ENCODE measurements around the gene ARHGEF40. TPM values are rescaled to one million over a fixed set of nuclear protein-coding genes. Genes with fewer than 3 reads are reported as not detected.

The ARHGEF40 gene
- total RNA-seq (10 to 100 TPM; 37.9 to 71.0 TPM), polyA plus RNA-seq (ENCODE audit: insufficient read length in 2 of 2) (10 to 100 TPM; 83.1 to 98.9 TPM)
- long read RNA-seq, donor 1, full-length matches to known transcripts = 6 of 83 reads
- long read RNA-seq, donor 1, partial matches to known transcripts = 77 of 83 reads
- long read RNA-seq, donor 1, other reads (novel, unspliced or antisense) = 0 of 83 reads
- long read RNA-seq, donor 2, partial matches to known transcripts = 0 of 2 reads
- long read RNA-seq, donor 2, other reads (novel, unspliced or antisense) = 0 of 2 reads
- long read RNA-seq, donor 3, partial matches to known transcripts = 0 of 1 reads
- long read RNA-seq, donor 3, other reads (novel, unspliced or antisense) = 0 of 1 reads
- long read RNA-seq, donor 4, partial matches to known transcripts = 105 of 119 reads
- long read RNA-seq, donor 4, other reads (novel, unspliced or antisense) = 12 of 119 reads

DNA sequence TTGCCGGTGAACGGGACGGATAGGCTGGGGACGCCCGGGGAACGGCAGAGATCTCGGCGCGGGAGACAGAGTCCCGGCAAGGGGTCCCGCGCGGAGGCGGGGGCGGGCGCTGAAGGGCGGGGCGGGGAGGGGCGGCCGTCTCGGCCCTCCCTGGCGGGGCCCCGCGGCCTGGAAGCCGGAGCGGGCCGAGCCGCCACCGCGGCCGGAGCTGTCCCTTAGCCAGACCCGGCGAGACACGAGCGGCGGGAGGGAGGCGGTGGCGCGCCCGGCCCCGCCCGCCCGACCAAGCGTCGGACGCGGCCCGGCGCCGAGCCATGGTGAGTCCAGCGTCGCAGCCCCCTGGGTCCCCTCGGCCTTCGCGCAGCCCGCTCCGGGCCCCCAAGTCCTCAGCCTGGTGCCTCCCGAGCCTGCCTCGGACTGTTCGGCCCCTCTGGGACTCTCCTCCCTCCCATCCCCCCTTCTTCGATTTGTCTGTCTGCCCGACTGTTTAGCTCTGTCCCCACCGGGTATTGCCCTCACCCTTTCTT lies at the start of gene ARHGEF40:
Gene ARHGEF40, plus strand, starts transcription at position 222 of the 527 bp plus-strand sequence. Its CDS starts 93 bp downstream, at position 315.
- Histone ChIP-seq H3K27ac (ENCODE audit: low read depth, low read length) (peak within 1 kb of the TSS; percentile 98), H3K9me3 (ENCODE audit: control insufficient read depth, insufficient read depth, low read length) (no peaks in the 10 kb centered on the region), H3K4me3 (ENCODE audit: low read depth, low read length) (peak within 1 kb of the TSS; percentile 89), H3K36me3 (ENCODE audit: control insufficient read depth, insufficient read depth, low read length) (peaks cover 27% of the 10 kb centered on the region), H3K27me3 (ENCODE audit: control insufficient read depth, insufficient read depth, low read length) (no peaks in the 10 kb centered on the region), H3K4me1 (ENCODE audit: control insufficient read depth, insufficient read depth, low read length) (peaks cover 57% of the 10 kb centered on the region)
- DNase-seq (ENCODE audit: low read depth in 4 of 6, low spot score in 6 of 6) = peak in 3 of 6 donors; percentile 45 to 91 (median 57)
- WGBS (ENCODE audit: insufficient coverage) = under 1% methylated on average over 63 of the region's 63 CpGs

DNA sequence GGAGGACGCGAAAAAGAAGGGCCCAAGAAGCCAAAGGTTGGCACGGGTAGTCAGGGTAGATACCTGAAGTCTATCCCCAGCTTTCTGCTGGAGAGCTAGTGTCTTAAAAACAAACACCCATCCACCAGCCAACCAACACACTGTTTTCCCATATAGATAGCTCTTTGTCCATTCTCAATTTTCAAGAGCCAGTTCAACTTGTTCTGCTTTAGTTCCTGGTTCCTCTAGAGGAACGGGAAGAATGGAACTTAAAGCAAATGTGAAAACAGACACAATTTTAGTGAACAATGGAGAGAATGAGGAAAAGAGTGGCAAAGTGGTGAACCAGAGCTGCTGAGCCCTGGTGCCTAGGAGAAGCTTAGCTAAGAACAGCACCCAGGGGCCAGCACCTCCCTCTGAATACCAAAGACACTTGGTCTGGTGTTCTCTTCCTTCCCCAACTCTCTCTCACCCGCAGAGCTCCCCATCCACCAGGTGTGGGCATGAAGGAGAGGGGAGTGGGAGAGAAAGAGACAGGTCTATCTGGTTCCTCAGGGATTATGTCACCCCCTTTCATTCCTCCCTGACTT lies 49.0 kb upstream of the ARHGEF40 start:
- no peak for DNase-seq (ENCODE audit: low read depth in 4 of 6, low spot score in 6 of 6)
- Histone ChIP-seq H3K4me3 (ENCODE audit: low read depth, low read length) (no peak overlapping the region), H3K36me3 (ENCODE audit: control insufficient read depth, insufficient read depth, low read length) (peaks cover 58% of the 10 kb centered on the region), H3K9me3 (ENCODE audit: control insufficient read depth, insufficient read depth, low read length) (no peaks in the 10 kb centered on the region), H3K27ac (ENCODE audit: low read depth, low read length) (no peak overlapping the region), H3K4me1 (ENCODE audit: control insufficient read depth, insufficient read depth, low read length) (peaks cover 27% of the 10 kb centered on the region), H3K27me3 (ENCODE audit: control insufficient read depth, insufficient read depth, low read length) (no peaks in the 10 kb centered on the region)
- 81% methylated on average over 3 of the region's 5 CpGs for WGBS (ENCODE audit: insufficient coverage)

DNA sequence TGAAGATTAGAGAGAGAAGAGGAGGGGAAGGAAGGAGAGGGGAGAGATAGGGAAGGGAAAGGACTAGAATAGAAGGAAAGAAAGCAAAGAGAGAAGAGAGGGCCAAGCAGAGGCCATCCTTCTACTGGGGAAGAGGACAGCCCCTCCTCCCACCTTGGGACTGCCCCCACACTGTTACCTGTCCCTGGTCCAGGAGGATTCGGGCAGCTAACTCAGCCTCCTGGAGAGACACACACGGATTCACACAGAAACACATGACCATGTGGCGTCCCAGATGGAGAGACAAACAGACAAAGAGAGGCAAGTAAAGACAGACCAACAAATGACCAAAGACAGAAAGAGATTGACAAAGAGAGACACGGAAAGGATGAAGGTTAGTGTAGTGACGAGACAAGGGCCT lies 47.4 kb upstream of the ARHGEF40 start:
- H3K4me1 ChIP-seq (ENCODE audit: control insufficient read depth, insufficient read depth, low read length) = peaks cover 34% of the 10 kb centered on the region
- DNase-seq (ENCODE audit: low read depth in 4 of 6, low spot score in 6 of 6) = no peak
- H3K9me3 ChIP-seq (ENCODE audit: control insufficient read depth, insufficient read depth, low read length) = no peaks in the 10 kb centered on the region
- WGBS (ENCODE audit: insufficient coverage) = 64% methylated on average over 5 of the region's 5 CpGs
- H3K36me3 ChIP-seq (ENCODE audit: control insufficient read depth, insufficient read depth, low read length) = peaks cover 47% of the 10 kb centered on the region
- no peak overlapping the region for H3K27ac ChIP-seq (ENCODE audit: low read depth, low read length)
- no peaks in the 10 kb centered on the region for H3K27me3 ChIP-seq (ENCODE audit: control insufficient read depth, insufficient read depth, low read length)
- peak overlapping the region; percentile 76 for H3K4me3 ChIP-seq (ENCODE audit: low read depth, low read length)

DNA sequence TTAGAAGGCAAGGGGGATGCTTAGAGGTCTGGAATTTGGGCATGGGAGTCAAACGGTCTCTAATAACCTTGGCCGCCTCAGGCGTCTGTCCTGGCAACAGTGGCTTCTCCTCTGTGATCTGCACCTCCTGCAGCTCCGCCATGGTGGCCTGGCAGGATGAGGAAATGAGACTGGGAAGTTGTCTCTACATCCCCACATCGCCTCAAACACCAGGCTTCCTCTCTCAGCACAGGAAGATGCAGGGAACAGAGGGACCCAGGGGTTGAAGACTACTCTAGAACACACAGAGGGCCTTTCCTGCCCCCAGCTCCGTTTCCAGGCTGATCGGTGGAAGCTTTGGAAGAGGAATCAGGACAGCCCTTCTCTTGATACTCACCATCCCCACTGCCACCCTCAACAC lies 46.9 kb upstream of the ARHGEF40 start:
- peaks cover 42% of the 10 kb centered on the region for H3K36me3 ChIP-seq (ENCODE audit: control insufficient read depth, insufficient read depth, low read length)
- WGBS (ENCODE audit: insufficient coverage) = 51% methylated on average over 7 of the region's 7 CpGs
- DNase-seq (ENCODE audit: low read depth in 4 of 6, low spot score in 6 of 6) = no peak
- H3K27ac ChIP-seq (ENCODE audit: low read depth, low read length) = no peak overlapping the region
- H3K9me3 ChIP-seq (ENCODE audit: control insufficient read depth, insufficient read depth, low read length) = no peaks in the 10 kb centered on the region
- H3K4me3 ChIP-seq (ENCODE audit: low read depth, low read length) = peak overlapping the region; percentile 76
- no peaks in the 10 kb centered on the region for H3K27me3 ChIP-seq (ENCODE audit: control insufficient read depth, insufficient read depth, low read length)
- peaks cover 34% of the 10 kb centered on the region for H3K4me1 ChIP-seq (ENCODE audit: control insufficient read depth, insufficient read depth, low read length)

DNA sequence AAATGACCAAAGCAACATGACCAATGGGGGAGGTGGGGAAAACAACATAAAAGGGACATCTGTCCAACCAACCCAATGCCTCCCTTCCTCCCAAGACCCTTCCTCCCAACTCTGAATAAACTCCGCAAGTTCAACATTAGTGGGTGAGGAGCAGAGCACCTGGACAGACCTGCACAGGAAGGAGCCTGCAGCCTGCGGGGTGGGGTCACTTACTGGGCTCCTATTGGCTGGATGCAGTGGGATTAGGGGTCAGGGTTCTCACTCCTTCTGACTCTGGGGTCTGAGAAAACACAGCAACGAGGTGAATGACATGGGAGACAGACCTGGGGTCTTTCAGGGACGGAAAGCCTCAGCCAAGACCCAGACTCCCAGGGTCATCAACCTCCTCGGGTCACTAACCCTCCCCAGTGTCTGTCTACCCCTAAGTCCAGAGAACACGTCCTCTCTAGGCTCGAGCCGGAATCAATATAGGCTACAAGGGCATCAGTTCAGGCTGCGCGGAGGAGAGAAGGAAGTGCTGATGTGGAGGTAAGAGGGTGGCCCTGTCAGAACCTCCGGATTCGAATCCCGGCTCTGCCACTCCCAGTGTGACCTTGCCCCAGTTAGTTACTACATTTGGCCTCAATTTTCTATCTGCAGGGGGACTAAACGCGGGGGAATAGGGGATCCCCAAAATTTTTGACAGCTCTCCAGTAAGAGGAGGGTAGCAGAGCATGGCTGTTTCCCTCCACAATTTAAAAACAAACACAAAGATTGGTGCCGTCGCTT lies 46.1 kb upstream of the ARHGEF40 start:
- H3K27ac ChIP-seq (ENCODE audit: low read depth, low read length) = peak overlapping the region; percentile 85
- peaks cover 34% of the 10 kb centered on the region for H3K4me1 ChIP-seq (ENCODE audit: control insufficient read depth, insufficient read depth, low read length)
- WGBS (ENCODE audit: insufficient coverage) = 6% methylated on average over 8 of the region's 17 CpGs
- no peaks in the 10 kb centered on the region for H3K27me3 ChIP-seq (ENCODE audit: control insufficient read depth, insufficient read depth, low read length)
- H3K36me3 ChIP-seq (ENCODE audit: control insufficient read depth, insufficient read depth, low read length) = peaks cover 34% of the 10 kb centered on the region
- peak in 1 of 6 donors; percentile 13 for DNase-seq (ENCODE audit: low read depth in 4 of 6, low spot score in 6 of 6)
- peak overlapping the region; percentile 76 for H3K4me3 ChIP-seq (ENCODE audit: low read depth, low read length)
- no peaks in the 10 kb centered on the region for H3K9me3 ChIP-seq (ENCODE audit: control insufficient read depth, insufficient read depth, low read length)

DNA sequence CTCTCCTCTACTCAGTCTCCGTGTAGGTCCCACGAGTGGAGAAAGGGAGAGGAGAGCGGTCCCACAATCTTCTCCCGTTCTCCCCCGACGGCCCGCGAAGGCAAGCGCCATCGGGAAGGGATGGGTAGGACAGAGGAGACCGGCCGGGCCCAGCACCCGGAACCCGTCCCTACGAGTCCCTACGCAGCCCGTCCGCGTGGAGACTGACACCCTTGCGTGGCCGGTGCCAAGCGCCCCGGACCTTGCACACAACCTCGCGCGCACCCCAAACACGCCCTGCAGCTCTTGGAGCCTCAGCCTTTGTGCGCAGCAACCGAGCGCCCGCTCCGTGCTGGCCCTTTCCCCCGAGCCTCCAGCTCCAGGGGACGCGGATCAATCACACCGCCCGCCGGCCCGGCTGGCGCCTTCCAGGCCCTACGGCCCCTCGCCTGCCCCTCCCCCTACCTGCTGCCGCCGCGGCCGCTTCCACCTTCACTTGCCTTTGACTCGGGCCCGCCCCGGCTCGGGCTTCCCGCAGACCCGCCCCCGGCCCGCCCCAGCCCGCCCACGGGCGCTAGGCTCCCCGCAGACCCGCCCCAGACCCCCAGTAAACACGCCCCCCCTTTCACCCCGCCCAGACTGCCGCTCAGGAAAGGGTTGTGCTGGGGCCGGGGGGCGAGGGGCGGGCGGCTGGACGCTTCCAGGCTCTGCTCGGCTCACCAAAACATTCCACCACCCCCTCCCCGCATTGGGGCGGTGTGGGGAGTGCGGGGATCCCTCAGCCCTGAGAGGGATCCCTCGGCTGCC lies 45.3 kb upstream of the ARHGEF40 start, which contains the start of gene NDRG2:
Gene NDRG2, minus strand, starts transcription at position 477 of the 786 bp plus-strand sequence. CDS start 1,746 bp downstream, outside the sequence.
- Histone ChIP-seq H3K36me3 (ENCODE audit: control insufficient read depth, insufficient read depth, low read length) (peaks cover 26% of the 10 kb centered on the region), H3K9me3 (ENCODE audit: control insufficient read depth, insufficient read depth, low read length) (no peaks in the 10 kb centered on the region), H3K27me3 (ENCODE audit: control insufficient read depth, insufficient read depth, low read length) (no peaks in the 10 kb centered on the region), H3K4me3 (ENCODE audit: low read depth, low read length) (peak within 1 kb of the TSS; percentile 76), H3K4me1 (ENCODE audit: control insufficient read depth, insufficient read depth, low read length) (peaks cover 34% of the 10 kb centered on the region), H3K27ac (ENCODE audit: low read depth, low read length) (peak within 1 kb of the TSS; percentile 95)
- peak in 4 of 6 donors; percentile 50 to 89 (median 72) for DNase-seq (ENCODE audit: low read depth in 4 of 6, low spot score in 6 of 6)
- under 1% methylated on average over 48 of the region's 72 CpGs for WGBS (ENCODE audit: insufficient coverage)

DNA sequence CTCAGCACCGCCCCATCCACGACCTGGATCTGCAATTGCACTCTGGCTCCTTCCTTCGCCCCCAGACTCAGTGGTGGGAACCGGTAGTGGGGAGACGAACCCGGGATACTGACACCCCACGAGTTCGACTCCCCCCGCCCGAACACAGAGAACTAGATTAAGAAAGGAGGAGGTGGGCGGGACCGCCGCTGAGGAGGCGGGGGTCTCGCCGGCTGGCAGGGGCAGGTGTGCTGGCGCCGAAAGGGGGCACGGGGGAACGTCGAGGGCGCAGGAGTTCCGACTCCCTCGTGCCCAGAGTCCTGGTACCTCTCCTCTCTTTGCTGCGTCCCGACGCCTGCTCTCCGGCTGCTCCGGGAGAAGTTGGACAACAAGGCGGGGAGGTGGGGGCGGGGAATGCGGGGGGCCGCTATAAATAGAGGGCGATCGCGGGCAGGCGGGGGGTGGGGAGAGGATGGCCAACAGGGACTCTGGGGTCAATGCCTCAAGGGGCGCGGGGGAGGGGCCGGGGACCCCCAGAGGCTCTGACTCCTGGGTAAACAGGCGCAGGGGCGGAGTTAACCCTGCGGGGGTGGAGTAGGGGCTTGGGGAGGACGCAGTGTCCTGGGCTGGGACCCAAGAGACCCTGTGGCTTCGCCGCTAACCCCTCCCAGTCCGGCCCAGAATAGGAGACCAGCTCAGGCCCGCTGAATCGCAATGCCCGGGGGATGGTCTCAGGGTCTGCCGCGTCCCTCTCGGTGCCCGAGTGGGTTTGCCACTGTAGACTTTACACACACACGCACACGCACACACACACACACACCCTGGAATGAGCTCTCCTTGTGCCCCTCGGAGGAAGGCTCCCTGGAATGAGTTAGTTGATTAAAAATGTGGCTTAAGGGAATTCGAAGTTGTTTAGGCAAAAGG lies 44.5 kb upstream of the ARHGEF40 start:
- Histone ChIP-seq H3K27me3 (ENCODE audit: control insufficient read depth, insufficient read depth, low read length) (no peaks in the 10 kb centered on the region), H3K36me3 (ENCODE audit: control insufficient read depth, insufficient read depth, low read length) (peaks cover 18% of the 10 kb centered on the region), H3K9me3 (ENCODE audit: control insufficient read depth, insufficient read depth, low read length) (no peaks in the 10 kb centered on the region), H3K4me1 (ENCODE audit: control insufficient read depth, insufficient read depth, low read length) (peaks cover 34% of the 10 kb centered on the region), H3K27ac (ENCODE audit: low read depth, low read length) (peak overlapping the region; percentile 95), H3K4me3 (ENCODE audit: low read depth, low read length) (peak overlapping the region; percentile 76)
- DNase-seq (ENCODE audit: low read depth in 4 of 6, low spot score in 6 of 6) = peak in 5 of 6 donors; percentile 44 to 90 (median 69)
- WGBS (ENCODE audit: insufficient coverage) = under 1% methylated on average over 34 of the region's 58 CpGs

DNA sequence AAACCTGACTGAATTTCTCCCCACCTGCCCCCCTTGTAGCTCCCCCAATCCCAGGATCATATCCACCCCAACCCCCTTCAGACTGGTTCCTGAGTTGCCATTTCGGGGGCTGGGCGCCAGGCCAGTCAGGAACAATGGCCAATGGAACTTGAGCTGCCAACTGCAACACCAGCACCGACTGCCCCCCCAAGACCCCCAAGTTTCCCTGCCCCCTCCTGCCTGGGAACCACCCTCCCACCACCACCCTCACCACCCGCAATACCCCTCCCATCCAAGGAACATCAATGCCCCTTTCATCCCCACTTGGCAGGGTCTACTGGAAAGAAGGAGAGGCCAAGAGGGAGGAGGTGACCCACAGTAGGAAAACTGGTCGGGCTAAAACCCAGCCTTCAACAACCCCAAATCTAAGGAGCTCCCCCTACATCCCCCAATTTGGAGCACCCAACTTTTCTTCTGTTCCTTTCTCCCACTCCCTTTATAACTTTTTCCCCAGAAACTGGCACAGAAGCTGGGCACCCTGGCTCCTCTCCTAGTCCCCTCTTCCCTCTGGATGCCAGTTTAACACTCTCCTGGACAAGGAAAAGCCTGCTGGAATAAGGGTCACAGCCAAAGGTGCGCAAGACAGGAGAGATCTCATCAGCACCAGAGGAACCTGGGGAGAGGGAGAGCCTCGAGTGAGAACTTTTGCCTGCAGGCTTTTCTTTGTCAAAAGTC lies 43.7 kb upstream of the ARHGEF40 start:
- WGBS (ENCODE audit: insufficient coverage) = 32% methylated on average over 6 of the region's 7 CpGs
- Histone ChIP-seq H3K27ac (ENCODE audit: low read depth, low read length) (peak overlapping the region; percentile 95), H3K27me3 (ENCODE audit: control insufficient read depth, insufficient read depth, low read length) (no peaks in the 10 kb centered on the region), H3K4me3 (ENCODE audit: low read depth, low read length) (peak overlapping the region; percentile 38), H3K9me3 (ENCODE audit: control insufficient read depth, insufficient read depth, low read length) (no peaks in the 10 kb centered on the region), H3K36me3 (ENCODE audit: control insufficient read depth, insufficient read depth, low read length) (peaks cover 12% of the 10 kb centered on the region), H3K4me1 (ENCODE audit: control insufficient read depth, insufficient read depth, low read length) (peaks cover 34% of the 10 kb centered on the region)
- peak; percentile 60 to 93 (median 74) for DNase-seq (ENCODE audit: low read depth in 4 of 6, low spot score in 6 of 6)

Measured in spinal cord (tissue), 10 donors.